ENCODE data around the gene VIT.

VIT gene

GRCh38 chr2:36710858-36711515, 14.5 kb downstream of the VIT start:
- H3K27ac ChIP-seq (ENCODE audit: low read depth, low read length), result no peak overlapping the region
- H3K27me3 ChIP-seq (ENCODE audit: insufficient read depth, low read length), result no peaks in the 10 kb centered on the region
- peaks cover 28% of the 10 kb centered on the region for H3K4me1 ChIP-seq (ENCODE audit: control insufficient read depth, insufficient read depth, low read length, unreplicated experiment)
- no peaks in the 10 kb centered on the region; the same call in 1 of the 2 replicates for H3K36me3 ChIP-seq (ENCODE audit: insufficient read depth, low read length)
- no peak overlapping the region for H3K4me3 ChIP-seq (ENCODE audit: low read depth, low read length)
- no peaks in the 10 kb centered on the region for H3K79me2 ChIP-seq (ENCODE audit: control insufficient read depth, insufficient read depth, low read length, unreplicated experiment)
- H2AFZ ChIP-seq (ENCODE audit: low read length, unreplicated experiment), result no peak overlapping the region

DNA sequence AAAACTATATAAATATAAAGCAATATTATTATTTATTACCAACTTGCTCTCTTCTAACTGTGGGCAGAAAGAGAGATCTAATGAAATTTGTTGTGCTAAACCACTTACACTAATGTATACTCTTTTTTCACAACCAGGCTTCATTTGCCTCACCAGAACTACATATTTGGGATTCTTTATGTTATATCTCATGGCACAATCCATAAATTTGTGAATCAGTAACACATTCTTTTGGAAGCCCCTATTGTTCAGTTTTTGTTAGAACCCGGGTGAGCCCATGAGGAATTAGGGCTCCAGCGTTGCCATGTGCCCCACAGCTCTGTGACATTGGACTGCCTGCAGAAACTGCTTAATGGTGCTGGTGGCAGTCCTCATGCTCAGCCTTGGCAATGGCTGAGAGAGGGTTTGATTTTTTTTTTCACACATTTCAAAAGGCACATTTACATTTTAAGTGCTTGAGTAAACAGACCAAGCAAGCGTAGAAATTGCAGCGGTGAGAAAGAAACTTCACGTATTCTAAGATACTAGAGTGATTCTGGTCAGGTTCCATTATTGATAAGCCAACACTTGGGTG, 15.3 kb downstream of the VIT start:
- H3K27ac ChIP-seq (ENCODE audit: low read depth, low read length), result no peak overlapping the region
- no peak overlapping the region for H3K4me3 ChIP-seq (ENCODE audit: low read depth, low read length)
- peaks cover 19% of the 10 kb centered on the region for H3K4me1 ChIP-seq (ENCODE audit: control insufficient read depth, insufficient read depth, low read length, unreplicated experiment)
- H3K79me2 ChIP-seq (ENCODE audit: control insufficient read depth, insufficient read depth, low read length, unreplicated experiment), result no peaks in the 10 kb centered on the region
- H2AFZ ChIP-seq (ENCODE audit: low read length, unreplicated experiment), result no peak overlapping the region
- H3K27me3 ChIP-seq (ENCODE audit: insufficient read depth, low read length), result no peaks in the 10 kb centered on the region
- no peaks in the 10 kb centered on the region; the same call in 1 of the 2 replicates for H3K36me3 ChIP-seq (ENCODE audit: insufficient read depth, low read length)

GRCh38 chr2:36713310-36713709, 16.8 kb downstream of the VIT start:
- H3K36me3 ChIP-seq (ENCODE audit: insufficient read depth, low read length), result no peaks in the 10 kb centered on the region; the same call in 1 of the 2 replicates
- no peak overlapping the region for H3K27ac ChIP-seq (ENCODE audit: low read depth, low read length)
- no peak overlapping the region for H3K4me3 ChIP-seq (ENCODE audit: low read depth, low read length)
- no peak overlapping the region for H2AFZ ChIP-seq (ENCODE audit: low read length, unreplicated experiment)
- H3K4me1 ChIP-seq (ENCODE audit: control insufficient read depth, insufficient read depth, low read length, unreplicated experiment), result peaks cover 4% of the 10 kb centered on the region
- no peaks in the 10 kb centered on the region for H3K27me3 ChIP-seq (ENCODE audit: insufficient read depth, low read length)
- no peaks in the 10 kb centered on the region for H3K79me2 ChIP-seq (ENCODE audit: control insufficient read depth, insufficient read depth, low read length, unreplicated experiment)

GRCh38 chr2:36716111-36716510, 19.6 kb downstream of the VIT start:
- no peaks in the 10 kb centered on the region for H3K36me3 ChIP-seq (ENCODE audit: insufficient read depth, low read length)
- no peaks in the 10 kb centered on the region for H3K27me3 ChIP-seq (ENCODE audit: insufficient read depth, low read length)
- no peak overlapping the region for H3K27ac ChIP-seq (ENCODE audit: low read depth, low read length)
- no peaks in the 10 kb centered on the region for H3K4me1 ChIP-seq (ENCODE audit: control insufficient read depth, insufficient read depth, low read length, unreplicated experiment)
- H2AFZ ChIP-seq (ENCODE audit: low read length, unreplicated experiment), result no peak overlapping the region
- H3K4me3 ChIP-seq (ENCODE audit: low read depth, low read length), result no peak overlapping the region
- no peaks in the 10 kb centered on the region for H3K79me2 ChIP-seq (ENCODE audit: control insufficient read depth, insufficient read depth, low read length, unreplicated experiment)

DNA sequence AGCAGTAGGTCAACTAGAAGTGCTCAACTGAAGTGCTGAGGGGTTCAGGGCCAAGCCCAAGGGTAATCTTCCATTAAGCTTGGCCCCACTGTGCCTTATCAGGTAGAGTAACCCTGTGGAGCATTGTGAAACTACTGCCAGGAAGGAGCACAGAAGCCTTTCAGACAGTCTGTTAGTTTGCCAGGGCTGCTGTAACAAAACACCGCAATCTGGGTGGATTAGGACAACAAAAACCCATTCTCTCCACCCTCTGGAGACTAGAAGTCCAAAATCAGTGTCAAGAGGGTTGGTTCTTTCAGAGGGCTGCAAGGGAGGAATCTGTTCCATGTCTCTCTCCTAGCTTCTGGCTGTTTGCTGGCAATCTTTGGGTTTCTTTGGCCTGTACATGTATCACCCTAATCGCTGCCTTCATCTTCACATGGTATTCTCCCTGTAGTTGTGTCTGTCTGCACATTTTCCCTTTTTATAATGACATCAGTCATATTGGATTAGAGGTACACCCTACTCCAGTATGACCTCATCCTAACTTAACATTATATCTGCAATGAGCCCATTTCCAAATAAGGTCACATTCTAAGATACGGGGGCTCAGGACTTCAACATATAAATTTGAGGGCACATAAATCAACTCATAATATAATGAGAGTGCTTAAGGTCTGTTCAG, 21.2 kb downstream of the VIT start:
- no peaks in the 10 kb centered on the region for H3K27me3 ChIP-seq (ENCODE audit: insufficient read depth, low read length)
- H3K27ac ChIP-seq (ENCODE audit: low read depth, low read length), result no peak overlapping the region
- H3K79me2 ChIP-seq (ENCODE audit: control insufficient read depth, insufficient read depth, low read length, unreplicated experiment), result no peaks in the 10 kb centered on the region
- no peak overlapping the region for H3K4me3 ChIP-seq (ENCODE audit: low read depth, low read length)
- H2AFZ ChIP-seq (ENCODE audit: low read length, unreplicated experiment), result no peak overlapping the region
- no peaks in the 10 kb centered on the region for H3K4me1 ChIP-seq (ENCODE audit: control insufficient read depth, insufficient read depth, low read length, unreplicated experiment)
- no peaks in the 10 kb centered on the region for H3K36me3 ChIP-seq (ENCODE audit: insufficient read depth, low read length)

DNA sequence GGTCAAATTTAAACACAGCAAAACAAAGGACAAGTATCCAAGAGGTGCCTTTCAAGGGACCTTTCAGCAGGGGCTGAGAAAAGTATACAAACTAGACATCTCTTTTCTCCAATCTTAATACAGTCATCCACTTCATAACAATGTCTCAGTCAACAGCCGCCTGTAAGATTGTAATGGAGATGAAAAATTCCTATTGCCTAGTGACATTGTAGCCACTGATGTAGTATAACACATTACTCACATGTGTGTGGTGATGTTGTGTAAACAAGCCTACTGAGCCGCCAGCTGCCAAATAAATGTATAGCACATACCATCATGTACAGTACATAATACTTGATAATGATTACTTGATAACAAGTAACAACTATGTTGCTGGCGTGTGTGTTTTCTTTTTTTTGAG, 31.0 kb downstream of the VIT start:
- H3K27ac ChIP-seq (ENCODE audit: low read depth, low read length), result no peak overlapping the region
- no peak overlapping the region for H2AFZ ChIP-seq (ENCODE audit: low read length, unreplicated experiment)
- no peaks in the 10 kb centered on the region for H3K4me1 ChIP-seq (ENCODE audit: control insufficient read depth, insufficient read depth, low read length, unreplicated experiment)
- H3K36me3 ChIP-seq (ENCODE audit: insufficient read depth, low read length), result peaks cover 4% of the 10 kb centered on the region
- H3K27me3 ChIP-seq (ENCODE audit: insufficient read depth, low read length), result no peaks in the 10 kb centered on the region
- no peaks in the 10 kb centered on the region for H3K79me2 ChIP-seq (ENCODE audit: control insufficient read depth, insufficient read depth, low read length, unreplicated experiment)
- H3K4me3 ChIP-seq (ENCODE audit: low read depth, low read length), result no peak overlapping the region

GRCh38 chr2:36729067-36729466, 32.6 kb downstream of the VIT start:
- H3K4me3 ChIP-seq (ENCODE audit: low read depth, low read length), result no peak overlapping the region
- H2AFZ ChIP-seq (ENCODE audit: low read length, unreplicated experiment), result no peak overlapping the region

DNA sequence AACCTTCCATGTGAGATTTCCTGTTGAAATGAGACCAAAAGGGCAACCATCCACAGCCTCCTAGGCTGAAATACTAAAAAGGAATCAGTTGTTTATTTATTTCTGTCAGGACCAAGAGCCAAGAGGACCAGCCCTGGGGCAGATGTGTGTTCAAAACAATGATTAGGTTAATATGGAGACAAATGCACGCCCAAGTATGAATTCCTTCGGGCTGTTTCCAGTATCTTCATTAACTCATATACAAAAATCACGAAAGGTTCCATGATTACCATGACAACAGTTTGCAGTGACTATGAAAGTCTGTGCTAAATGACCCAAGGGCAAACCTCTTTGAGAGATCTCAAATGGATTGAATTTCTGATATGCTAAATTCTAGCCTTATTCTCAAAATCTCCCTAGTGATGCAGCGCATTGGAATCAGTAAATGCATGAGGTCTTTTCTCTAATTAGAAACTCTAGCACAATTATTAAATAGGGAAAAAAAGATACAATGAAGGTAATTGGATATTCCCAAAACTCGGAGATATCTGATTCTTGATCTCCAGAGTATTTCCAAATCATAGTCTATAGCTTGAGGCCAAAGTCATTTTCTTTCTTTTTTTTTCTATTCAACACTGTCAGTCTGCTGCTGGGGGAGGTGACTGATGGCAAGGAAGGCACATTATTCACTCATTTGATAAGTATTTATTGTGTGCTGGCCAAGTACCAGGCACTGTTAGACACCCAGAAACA, 35.6 kb downstream of the VIT start:
- H3K79me2 ChIP-seq (ENCODE audit: control insufficient read depth, insufficient read depth, low read length, unreplicated experiment), result no peaks in the 10 kb centered on the region
- H3K4me1 ChIP-seq (ENCODE audit: control insufficient read depth, insufficient read depth, low read length, unreplicated experiment), result no peaks in the 10 kb centered on the region
- H3K27me3 ChIP-seq (ENCODE audit: insufficient read depth, low read length), result no peaks in the 10 kb centered on the region
- peaks cover 4% of the 10 kb centered on the region for H3K36me3 ChIP-seq (ENCODE audit: insufficient read depth, low read length)
- H2AFZ ChIP-seq (ENCODE audit: low read length, unreplicated experiment), result no peak overlapping the region
- H3K4me3 ChIP-seq (ENCODE audit: low read depth, low read length), result no peak overlapping the region
- no peak overlapping the region for H3K27ac ChIP-seq (ENCODE audit: low read depth, low read length)

More at GRCh38 chr2:36729067-36729466, 32.6 kb downstream of the VIT start:
- H3K27me3 ChIP-seq (ENCODE audit: insufficient read depth, low read length), result no peaks in the 10 kb centered on the region
- no peaks in the 10 kb centered on the region for H3K79me2 ChIP-seq (ENCODE audit: control insufficient read depth, insufficient read depth, low read length, unreplicated experiment)
- no peak overlapping the region for H3K27ac ChIP-seq (ENCODE audit: low read depth, low read length)
- H3K4me1 ChIP-seq (ENCODE audit: control insufficient read depth, insufficient read depth, low read length, unreplicated experiment), result no peaks in the 10 kb centered on the region
- H3K36me3 ChIP-seq (ENCODE audit: insufficient read depth, low read length), result peaks cover 4% of the 10 kb centered on the region

DNA sequence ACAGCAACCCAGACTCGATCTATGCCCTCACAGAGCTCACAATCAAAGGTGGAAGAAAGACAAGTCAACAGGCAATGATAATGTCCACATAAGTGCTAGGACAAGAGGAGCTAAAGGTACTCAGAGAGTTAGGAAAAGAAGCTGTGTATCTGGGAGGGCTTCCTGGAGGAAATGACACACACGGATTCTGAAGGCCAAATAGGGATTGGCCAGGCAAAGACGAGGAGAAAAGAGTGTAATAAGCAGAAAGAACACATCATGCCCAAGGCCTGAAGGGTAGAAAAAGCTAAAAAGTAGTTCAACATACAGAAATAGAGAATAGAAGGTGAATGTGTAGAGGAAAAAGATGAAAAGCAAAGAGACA, 36.1 kb downstream of the VIT start:
- Histone ChIP-seq H3K36me3 (ENCODE audit: insufficient read depth, low read length) (peaks cover 4% of the 10 kb centered on the region), H3K79me2 (ENCODE audit: control insufficient read depth, insufficient read depth, low read length, unreplicated experiment) (no peaks in the 10 kb centered on the region), H3K4me1 (ENCODE audit: control insufficient read depth, insufficient read depth, low read length, unreplicated experiment) (no peaks in the 10 kb centered on the region), H3K27me3 (ENCODE audit: insufficient read depth, low read length) (no peaks in the 10 kb centered on the region), H3K4me3 (ENCODE audit: low read depth, low read length) (no peak overlapping the region), H2AFZ (ENCODE audit: low read length, unreplicated experiment) (no peak overlapping the region), H3K27ac (ENCODE audit: low read depth, low read length) (no peak overlapping the region)

DNA sequence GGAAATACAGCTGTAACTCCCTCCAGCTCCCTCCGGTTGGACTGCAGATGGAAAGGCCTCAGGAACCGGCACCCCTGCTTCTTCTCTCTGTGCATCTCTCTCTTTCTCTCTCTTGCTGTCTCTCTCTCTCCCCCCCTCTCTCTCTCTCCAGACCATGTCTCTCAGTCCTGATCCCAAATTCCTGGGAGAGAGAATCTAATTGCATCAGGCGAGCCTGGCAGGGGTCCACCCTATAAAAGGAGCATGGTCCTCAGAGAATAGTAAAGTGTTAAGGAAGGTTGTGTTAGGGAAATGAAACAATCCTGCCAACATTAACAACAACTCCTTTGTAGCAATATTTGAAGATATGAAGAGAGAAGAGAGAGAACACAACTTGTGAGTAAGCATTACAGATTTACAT, 36.7 kb downstream of the VIT start:
- Histone ChIP-seq H3K27me3 (ENCODE audit: insufficient read depth, low read length) (no peaks in the 10 kb centered on the region), H3K27ac (ENCODE audit: low read depth, low read length) (no peak overlapping the region), H3K36me3 (ENCODE audit: insufficient read depth, low read length) (peaks cover 4% of the 10 kb centered on the region), H2AFZ (ENCODE audit: low read length, unreplicated experiment) (no peak overlapping the region), H3K4me3 (ENCODE audit: low read depth, low read length) (no peak overlapping the region), H3K79me2 (ENCODE audit: control insufficient read depth, insufficient read depth, low read length, unreplicated experiment) (no peaks in the 10 kb centered on the region), H3K4me1 (ENCODE audit: control insufficient read depth, insufficient read depth, low read length, unreplicated experiment) (no peaks in the 10 kb centered on the region)

Data from ACC112 (cell line).